ENCODE results near the gene CPED1. TPM values are rescaled to one million over a fixed set of nuclear protein-coding genes. Genes with fewer than 3 reads are reported as not detected.

Gene CPED1
- total RNA-seq, 1 experiment from 2014 or later = 0.39 TPM

DNA sequence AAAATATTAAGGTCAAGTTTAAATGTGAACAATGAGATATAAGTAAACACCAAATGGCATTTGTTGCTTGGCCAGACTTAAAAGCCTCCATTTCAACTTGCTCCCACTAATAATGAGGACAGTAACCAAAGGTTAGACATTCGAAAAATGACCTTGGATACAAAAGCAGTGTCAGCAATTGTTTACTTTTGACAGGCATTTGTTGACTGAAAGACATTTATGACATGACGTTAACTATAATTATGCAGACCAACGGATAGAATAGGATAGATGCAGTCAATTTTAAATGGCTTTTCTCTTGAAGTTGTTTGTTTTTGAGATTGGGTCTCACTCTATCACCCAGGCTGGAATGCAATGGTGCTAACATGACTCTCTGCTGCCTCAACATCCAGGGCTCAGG is 333.9 kb downstream of the CPED1 start:
- intact Hi-C loops (cut with micrococcal nuclease; ENCODE audit: unreplicated experiment) = no loop called here
- ChIA-PET POLR2A (no interaction called here), CTCF (no interaction called here)
- DNase-seq (ENCODE audit: low read depth, low spot score) (no peak), ATAC-seq (no peak)
- H3K27me3 ChIP-seq (ENCODE audit: control insufficient read depth, insufficient read depth, low read length) = no peaks in the 10 kb centered on the region
- BruUV-seq (replicated peaks) = no TSS peak
- no peaks in the 10 kb centered on the region for H3K9me3 ChIP-seq (ENCODE audit: control insufficient read depth, insufficient read depth, low read depth, low read length)
- H3K27ac ChIP-seq (ENCODE audit: low read length) = no peak overlapping the region
- H3K4me1 ChIP-seq (ENCODE audit: control insufficient read depth, insufficient read depth, low read length) = no peaks in the 10 kb centered on the region
- no peaks in the 10 kb centered on the region for H3K36me3 ChIP-seq (ENCODE audit: control insufficient read depth, insufficient read depth, low read length)
- TF ChIP-seq POLR2AphosphoS5 (IDR thresholded peaks at IDR 0.05; ENCODE audit: low read depth, low read length) = no peak
- TF ChIP-seq, protein P1, sequence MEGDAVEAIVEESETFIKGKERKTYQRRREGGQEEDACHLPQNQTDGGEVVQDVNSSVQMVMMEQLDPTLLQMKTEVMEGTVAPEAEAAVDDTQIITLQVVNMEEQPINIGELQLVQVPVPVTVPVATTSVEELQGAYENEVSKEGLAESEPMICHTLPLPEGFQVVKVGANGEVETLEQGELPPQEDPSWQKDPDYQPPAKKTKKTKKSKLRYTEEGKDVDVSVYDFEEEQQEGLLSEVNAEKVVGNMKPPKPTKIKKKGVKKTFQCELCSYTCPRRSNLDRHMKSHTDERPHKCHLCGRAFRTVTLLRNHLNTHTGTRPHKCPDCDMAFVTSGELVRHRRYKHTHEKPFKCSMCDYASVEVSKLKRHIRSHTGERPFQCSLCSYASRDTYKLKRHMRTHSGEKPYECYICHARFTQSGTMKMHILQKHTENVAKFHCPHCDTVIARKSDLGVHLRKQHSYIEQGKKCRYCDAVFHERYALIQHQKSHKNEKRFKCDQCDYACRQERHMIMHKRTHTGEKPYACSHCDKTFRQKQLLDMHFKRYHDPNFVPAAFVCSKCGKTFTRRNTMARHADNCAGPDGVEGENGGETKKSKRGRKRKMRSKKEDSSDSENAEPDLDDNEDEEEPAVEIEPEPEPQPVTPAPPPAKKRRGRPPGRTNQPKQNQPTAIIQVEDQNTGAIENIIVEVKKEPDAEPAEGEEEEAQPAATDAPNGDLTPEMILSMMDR (IDR thresholded peaks at IDR 0.05) = no peak
- TF ChIP-seq, protein P2, sequence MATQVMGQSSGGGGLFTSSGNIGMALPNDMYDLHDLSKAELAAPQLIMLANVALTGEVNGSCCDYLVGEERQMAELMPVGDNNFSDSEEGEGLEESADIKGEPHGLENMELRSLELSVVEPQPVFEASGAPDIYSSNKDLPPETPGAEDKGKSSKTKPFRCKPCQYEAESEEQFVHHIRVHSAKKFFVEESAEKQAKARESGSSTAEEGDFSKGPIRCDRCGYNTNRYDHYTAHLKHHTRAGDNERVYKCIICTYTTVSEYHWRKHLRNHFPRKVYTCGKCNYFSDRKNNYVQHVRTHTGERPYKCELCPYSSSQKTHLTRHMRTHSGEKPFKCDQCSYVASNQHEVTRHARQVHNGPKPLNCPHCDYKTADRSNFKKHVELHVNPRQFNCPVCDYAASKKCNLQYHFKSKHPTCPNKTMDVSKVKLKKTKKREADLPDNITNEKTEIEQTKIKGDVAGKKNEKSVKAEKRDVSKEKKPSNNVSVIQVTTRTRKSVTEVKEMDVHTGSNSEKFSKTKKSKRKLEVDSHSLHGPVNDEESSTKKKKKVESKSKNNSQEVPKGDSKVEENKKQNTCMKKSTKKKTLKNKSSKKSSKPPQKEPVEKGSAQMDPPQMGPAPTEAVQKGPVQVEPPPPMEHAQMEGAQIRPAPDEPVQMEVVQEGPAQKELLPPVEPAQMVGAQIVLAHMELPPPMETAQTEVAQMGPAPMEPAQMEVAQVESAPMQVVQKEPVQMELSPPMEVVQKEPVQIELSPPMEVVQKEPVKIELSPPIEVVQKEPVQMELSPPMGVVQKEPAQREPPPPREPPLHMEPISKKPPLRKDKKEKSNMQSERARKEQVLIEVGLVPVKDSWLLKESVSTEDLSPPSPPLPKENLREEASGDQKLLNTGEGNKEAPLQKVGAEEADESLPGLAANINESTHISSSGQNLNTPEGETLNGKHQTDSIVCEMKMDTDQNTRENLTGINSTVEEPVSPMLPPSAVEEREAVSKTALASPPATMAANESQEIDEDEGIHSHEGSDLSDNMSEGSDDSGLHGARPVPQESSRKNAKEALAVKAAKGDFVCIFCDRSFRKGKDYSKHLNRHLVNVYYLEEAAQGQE (IDR thresholded peaks at IDR 0.05; ENCODE audit: insufficient read depth in 1 of 2, low read depth in 2 of 2, low read length in 1 of 2) = no peak
- TF ChIP-seq SIN3A (IDR thresholded peaks at IDR 0.05; ENCODE audit: borderline replicate concordance, insufficient read depth, low read depth, low read length) = no peak
- no peak for TF ChIP-seq TCF7L2 (IDR thresholded peaks at IDR 0.05; ENCODE audit: low read depth, low read length)
- in situ Hi-C loops (cut with HindIII; ENCODE audit: low pct_unique_long_range_greater_than_20kb, low sequenced_read_pairs) = no loop called here
- no peak overlapping the region for H3K4me3 ChIP-seq (ENCODE audit: low read depth in 2 of 2, low read length in 2 of 2)

DNA sequence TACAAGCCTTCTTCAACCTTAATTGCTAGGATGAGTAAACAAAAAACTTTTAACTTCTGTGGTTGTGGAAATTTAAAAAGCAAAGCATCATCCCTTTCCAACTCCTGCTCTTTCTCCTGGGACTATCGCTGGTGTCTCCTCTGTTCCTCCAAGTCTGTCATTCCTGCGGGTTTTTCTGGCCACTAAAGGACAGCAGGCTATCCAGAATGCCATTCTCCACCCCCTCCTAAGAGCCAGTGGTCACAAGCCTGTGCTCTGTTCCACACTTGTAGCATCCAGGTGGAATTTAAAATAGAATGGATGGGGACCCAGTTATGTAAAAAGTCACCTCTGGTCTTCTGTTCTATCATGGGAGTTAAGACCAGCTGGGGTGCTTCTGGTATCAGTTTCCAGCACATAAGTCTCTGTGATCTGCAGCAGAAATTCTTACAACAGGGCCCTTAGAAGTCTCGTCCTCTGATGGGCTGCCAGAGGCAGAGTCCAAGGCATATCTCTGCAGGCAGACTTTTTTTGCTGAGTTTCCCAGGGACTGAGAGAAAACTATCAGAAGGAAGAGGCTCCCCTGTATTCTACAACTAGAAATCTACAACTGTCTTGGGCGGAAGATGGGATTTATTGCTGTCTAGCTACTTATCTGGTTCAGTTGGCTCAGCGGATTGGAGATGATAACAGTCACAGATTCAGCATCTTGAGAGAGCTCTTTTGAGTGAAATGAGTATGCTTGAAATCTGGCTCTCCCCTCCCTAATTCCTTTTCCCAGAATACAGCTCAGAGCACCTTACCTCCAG is 335.2 kb downstream of the CPED1 start:
- Histone ChIP-seq H3K36me3 (ENCODE audit: control insufficient read depth, insufficient read depth, low read length) (no peaks in the 10 kb centered on the region), H3K4me1 (ENCODE audit: control insufficient read depth, insufficient read depth, low read length) (no peaks in the 10 kb centered on the region), H3K9me3 (ENCODE audit: control insufficient read depth, insufficient read depth, low read depth, low read length) (no peaks in the 10 kb centered on the region), H3K27ac (ENCODE audit: low read length) (no peak overlapping the region), H3K4me3 (ENCODE audit: low read depth in 2 of 2, low read length in 2 of 2) (no peak overlapping the region), H3K27me3 (ENCODE audit: control insufficient read depth, insufficient read depth, low read length) (peaks cover 5% of the 10 kb centered on the region; the same call in 1 of the 2 replicates)
- ATAC-seq (no peak), DNase-seq (ENCODE audit: low read depth, low spot score) (no peak)
- in situ Hi-C loops (cut with HindIII; ENCODE audit: low pct_unique_long_range_greater_than_20kb, low sequenced_read_pairs) (no loop called here), intact Hi-C loops (cut with micrococcal nuclease; ENCODE audit: unreplicated experiment) (no loop called here)
- no TSS peak for BruUV-seq (replicated peaks)
- ChIA-PET CTCF (interaction anchor here (0.6 kb wide), 1 partner anchor 101 kb away, joined by 3 read pairs; no protein-coding TSS in a partner anchor), POLR2A (no interaction called here)
- TF ChIP-seq, protein P1 (IDR thresholded peaks at IDR 0.05) = no peak
- TF ChIP-seq TCF7L2 (IDR thresholded peaks at IDR 0.05; ENCODE audit: low read depth, low read length) (no peak), SIN3A (IDR thresholded peaks at IDR 0.05; ENCODE audit: borderline replicate concordance, insufficient read depth, low read depth, low read length) (no peak), POLR2AphosphoS5 (IDR thresholded peaks at IDR 0.05; ENCODE audit: low read depth, low read length) (no peak)
- TF ChIP-seq, protein P2 (IDR thresholded peaks at IDR 0.05; ENCODE audit: insufficient read depth in 1 of 2, low read depth in 2 of 2, low read length in 1 of 2) = no peak
